IMR-90 (cell line): ENCODE data around the gene PTX4. TPM values are rescaled to one million over a fixed set of nuclear protein-coding genes. Genes with fewer than 3 reads are reported as not detected.

Experiments
- ATAC-seq: fragments of 200-7000 bp; cut with Tn5 transposase; 2 replicates; pipeline ENCODE4 v1.9.1; 2020; ENCODE audit warnings: low read depth, mild to moderate bottlenecking, moderate library complexity
- BruUV-seq: library from RNA; stranded (reverse); fragments of 400-500 nt; replicated peaks from 2 replicates; lab custom pipeline; 2021; lab: Mats Ljungman, UMichigan
- CTCF ChIA-PET: fragments of 300-600 bp; formaldehyde crosslinking; extraction: SDS; loops from one replicate; lab custom pipeline; 2021; ENCODE audit warnings: antibody characterized with exemption; lab: Yijun Ruan, JAX
- POLR2A ChIA-PET: fragments of 300-600 bp; sonication (Branson Sonifier 250); formaldehyde crosslinking; loops from one replicate; lab custom pipeline; 2022; ENCODE audit warnings: antibody characterized with exemption; ENCODE audit not compliant: unreplicated experiment; lab: Charles Lee
- DNase-seq: peaks from one replicate; pipeline ENCODE4 v3.0.0; 2013
- H2AFZ ChIP-seq: replicated peaks from 2 replicates; pipeline ENCODE3; 2013; ENCODE audit warnings: low read length, mild to moderate bottlenecking; ENCODE audit not compliant: poor library complexity
- H2AK5ac ChIP-seq: 2 replicates; pipeline ENCODE4 v1.6.1; 2013; ENCODE audit warnings: low read depth, low read length, inconsistent platforms
- H2AK9ac ChIP-seq: replicated peaks from 2 replicates; pipeline ENCODE3; 2013; ENCODE audit warnings: mild to moderate bottlenecking, low read depth, low read length, moderate library complexity; ENCODE audit not compliant: poor library complexity
- H2BK120ac ChIP-seq: 2 replicates; pipeline ENCODE4 v1.6.1; 2013; ENCODE audit warnings: low read depth, low read length, inconsistent platforms
- H2BK15ac ChIP-seq: 3 replicates; pipeline ENCODE4 v1.6.1; 2013; ENCODE audit warnings: low read depth, low read length, inconsistent platforms
- H2BK20ac ChIP-seq: 2 replicates; pipeline ENCODE4 v1.6.1; 2013; ENCODE audit warnings: low read depth, mild to moderate bottlenecking, inconsistent platforms, low read length, moderate library complexity
- H2BK5ac ChIP-seq: 2 replicates; pipeline ENCODE4 v1.6.1; 2013; ENCODE audit warnings: mild to moderate bottlenecking, low read depth, low read length, inconsistent platforms; ENCODE audit not compliant: poor library complexity, severe bottlenecking
- H3K14ac ChIP-seq: replicated peaks from 2 replicates; pipeline ENCODE4 v1.6.1; 2013; ENCODE audit warnings: low read depth, low read length, inconsistent platforms
- H3K18ac ChIP-seq: 2 replicates; pipeline ENCODE4 v1.6.1; 2013; ENCODE audit warnings: low read depth, low read length, control low read depth
- H3K23ac ChIP-seq: 2 replicates; pipeline ENCODE4 v1.6.1; 2013; ENCODE audit warnings: low read depth, low read length, inconsistent platforms
- H3K27ac ChIP-seq: 2 replicates; pipeline ENCODE4 v1.5.1; 2013; ENCODE audit warnings: mild to moderate bottlenecking, control low read depth, low read length; ENCODE audit not compliant: insufficient read depth
- H3K27me3 ChIP-seq: 2 replicates; pipeline ENCODE4 v1.6.1; 2013; ENCODE audit warnings: low read length; ENCODE audit not compliant: control insufficient read depth, insufficient read depth
- H3K36me3 ChIP-seq: 2 replicates; pipeline ENCODE4 v1.6.1; 2013; ENCODE audit warnings: low read length, mixed read lengths; ENCODE audit not compliant: control insufficient read depth, insufficient read depth
- H3K4ac ChIP-seq: 2 replicates; pipeline ENCODE4 v1.6.1; 2013; ENCODE audit warnings: low read depth, low read length, inconsistent platforms
- H3K4me1 ChIP-seq: 2 replicates; pipeline ENCODE4 v1.6.1; 2013; ENCODE audit warnings: low read length, mixed read lengths; ENCODE audit not compliant: control insufficient read depth, insufficient read depth
- H3K4me2 ChIP-seq: 2 replicates; pipeline ENCODE4 v1.6.1; 2013; ENCODE audit warnings: low read depth, mild to moderate bottlenecking, control low read depth, low read length, moderate library complexity
- H3K4me3 ChIP-seq: 2 replicates; pipeline ENCODE4 v1.5.1; 2013; ENCODE audit warnings: low read depth, mild to moderate bottlenecking, control low read depth, low read length, moderate library complexity; ENCODE audit not compliant: insufficient read depth
- H3K56ac ChIP-seq: 2 replicates; pipeline ENCODE4 v1.6.1; 2013; ENCODE audit warnings: low read length, inconsistent platforms; ENCODE audit not compliant: insufficient read depth; ENCODE audit errors: extremely low read depth
- H3K79me1 ChIP-seq, 2 experiments: 2 replicates each; pipeline ENCODE4 v1.6.1; 2013; ENCODE audit warnings: low read length in 2 of 2, inconsistent platforms in 1 of 2, low read depth in 1 of 2
- H3K9ac ChIP-seq: 2 replicates; pipeline ENCODE4 v1.6.1; 2013; ENCODE audit warnings: low read depth, low read length, control low read depth
- H3K9me1 ChIP-seq: 2 replicates; pipeline ENCODE4 v1.6.1; 2013; ENCODE audit warnings: low read length, inconsistent platforms; ENCODE audit not compliant: insufficient read depth
- H3K9me3 ChIP-seq: 2 replicates; pipeline ENCODE4 v1.6.1; 2013; ENCODE audit warnings: low read length; ENCODE audit not compliant: control insufficient read depth, insufficient read depth
- H4K20me1 ChIP-seq: 2 replicates; pipeline ENCODE4 v1.6.1; 2013; ENCODE audit warnings: low read length, inconsistent platforms; ENCODE audit not compliant: insufficient read depth
- H4K5ac ChIP-seq: 2 replicates; pipeline ENCODE4 v1.6.1; 2013; ENCODE audit warnings: mild to moderate bottlenecking, low read depth, low read length, control low read depth
- H4K8ac ChIP-seq, 2 experiments: 2 replicates each; pipeline ENCODE4 v1.6.1; 2013; ENCODE audit warnings: low read depth in 2 of 2, low read length in 2 of 2, control low read depth in 1 of 2, inconsistent platforms in 1 of 2
- H4K91ac ChIP-seq: 2 replicates; pipeline ENCODE4 v1.6.1; 2013; ENCODE audit warnings: low read depth, low read length, inconsistent platforms; ENCODE audit not compliant: insufficient read depth
- BHLHE40 ChIP-seq: fragments of 150-350 bp; IDR thresholded peaks from 2 replicates; pipeline ENCODE4 v1.6.1; 2016; ENCODE audit warnings: mild to moderate bottlenecking, low read depth, low read length
- CEBPB ChIP-seq: IDR thresholded peaks from 2 replicates; pipeline ENCODE4 v1.6.1; 2012; ENCODE audit warnings: low read depth, low read length, improper control_type of control experiment
- CHD1 ChIP-seq: IDR thresholded peaks from 2 replicates; pipeline ENCODE4 v1.6.1; 2012; ENCODE audit warnings: low read depth, low read length, improper control_type of control experiment
- FOS ChIP-seq: fragments of 150-350 bp; IDR thresholded peaks from 2 replicates; pipeline ENCODE4 v1.6.1; 2016; ENCODE audit warnings: low read depth, low read length
- MAFK ChIP-seq: IDR thresholded peaks from 2 replicates; pipeline ENCODE4 v1.6.1; 2012; ENCODE audit warnings: low read depth, low read length, improper control_type of control experiment
- MAZ ChIP-seq: IDR thresholded peaks from 2 replicates; pipeline ENCODE4 v1.6.1; 2012; ENCODE audit warnings: low read depth, mild to moderate bottlenecking, low read length, improper control_type of control experiment, moderate library complexity, borderline replicate concordance
- MXI1 ChIP-seq: IDR thresholded peaks from 2 replicates; pipeline ENCODE4 v1.6.1; 2012; ENCODE audit warnings: low read depth, mild to moderate bottlenecking, low read length, moderate library complexity, borderline replicate concordance
- NFE2L2 ChIP-seq: fragments of 150-350 bp; IDR thresholded peaks from 2 replicates; pipeline ENCODE4 v1.6.1; 2016; ENCODE audit warnings: low read depth, mild to moderate bottlenecking, low read length
- POLR2A ChIP-seq: IDR thresholded peaks from 2 replicates; pipeline ENCODE4 v1.6.1; 2012; ENCODE audit warnings: mild to moderate bottlenecking, low read depth, low read length
- RAD21 ChIP-seq: IDR thresholded peaks from 2 replicates; pipeline ENCODE4 v1.6.1; 2012; ENCODE audit warnings: low read length, improper control_type of control experiment
- RCOR1 ChIP-seq: IDR thresholded peaks from 2 replicates; pipeline ENCODE4 v1.6.1; 2012; ENCODE audit warnings: mild to moderate bottlenecking, low read length, improper control_type of control experiment; ENCODE audit not compliant: insufficient replicate concordance
- RFX5 ChIP-seq: IDR thresholded peaks from 2 replicates; pipeline ENCODE4 v1.8.0; 2012; ENCODE audit warnings: low read depth, mild to moderate bottlenecking, low read length, moderate library complexity
- SMC3 ChIP-seq: fragments of 150-350 bp; IDR thresholded peaks from 2 replicates; pipeline ENCODE4 v1.6.1; 2016; ENCODE audit warnings: low read depth, mild to moderate bottlenecking, antibody characterized with exemption, low read length, moderate library complexity
- WGBS, 2 experiments: methylation state at CpG; one replicate each; pipeline versions ENCODE4 v1.1.5 to v1.1.7; 2013; ENCODE audit warnings: missing lambda C conversion rate in 2 of 2; ENCODE audit not compliant: insufficient read length in 1 of 2; ENCODE audit errors: extremely low coverage in 2 of 2; 5-methylcytosine and 5-hydroxymethylcytosine counted together
- dilution Hi-C: fragments of 300-500 bp; cut with HindIII; formaldehyde crosslinking; loops from one replicate; pipeline ENCODE4 v1.14.3; 2018; ENCODE audit warnings: low sequenced_read_pairs; ENCODE audit not compliant: unreplicated experiment
- in situ Hi-C: fragments of 300-500 bp; cut with MboI; formaldehyde crosslinking; loops from 3 replicates; pipeline ENCODE4 v1.14.3; 2019; ENCODE audit warnings: low sequenced_read_pairs, inconsistent platforms, mixed read lengths
- intact Hi-C: fragments of 100-400 bp; cut with micrococcal nuclease; formaldehyde crosslinking; loops from 2 replicates; pipeline ENCODE4 v1.10.0; 2022
- polyA plus RNA-seq, 3 experiments: library from polyadenylated mRNA; depleted of rRNA; stranded (reverse); fragments of >200 nt; gene quantifications; 2 replicates each; pipeline ENCODE4 v1.2.3, GENCODE V29; 2012; ENCODE audit warnings: low replicate concordance in 1 of 3
- total RNA-seq: library from RNA; depleted of rRNA; stranded (reverse); fragments of >200 nt; gene quantifications from 2 replicates; pipeline ENCODE4 v1.2.3, GENCODE V29; 2012
- TF ChIP-seq, protein P1 (sequence below): fragments of 150-350 bp; IDR thresholded peaks from 2 replicates; pipeline ENCODE4 v1.6.1; 2017; ENCODE audit warnings: mild to moderate bottlenecking, antibody characterized with exemption, low read length, low read depth
- TF ChIP-seq, protein P2 (sequence below): fragments of 150-350 bp; IDR thresholded peaks from 2 replicates; pipeline ENCODE4 v1.6.1; 2016; ENCODE audit warnings: low read depth, mild to moderate bottlenecking, low read length, moderate library complexity, borderline replicate concordance
- TF ChIP-seq, protein P3 (sequence below): conservative IDR thresholded peaks from 2 replicates; pipeline ENCODE4 v1.5.1; 2012; ENCODE audit warnings: mild to moderate bottlenecking, low read depth, low read length, improper control_type of control experiment

PTX4 gene
- total and polyA plus RNA-seq, 2 of the 4 experiments (the other 2 are of a cell fraction): 0.07 TPM; not detected in 1

DNA sequence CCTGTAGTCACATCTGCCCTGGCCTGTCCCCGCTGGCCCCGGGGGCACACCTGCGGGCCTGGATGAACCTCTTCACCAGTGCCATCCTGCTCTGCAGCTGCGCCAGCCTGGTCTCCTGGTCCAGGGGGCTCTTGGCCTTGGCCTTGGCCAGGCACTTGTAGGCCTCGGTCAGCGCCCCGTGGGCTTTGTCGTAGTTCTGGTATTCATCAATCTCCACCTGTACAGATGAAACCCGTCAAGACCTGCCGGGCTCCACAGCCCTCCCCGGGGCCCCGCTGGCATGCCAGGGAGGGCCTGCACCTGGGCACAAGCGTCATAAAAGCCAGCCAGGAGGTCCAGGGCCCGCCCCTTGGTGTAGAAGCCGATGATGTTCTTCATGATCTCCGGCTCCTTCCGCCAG lies 31.1 kb upstream of the PTX4 start:
- H3K14ac ChIP-seq: no peak overlapping the region
- ATAC-seq: no peak
- H2BK20ac ChIP-seq: no peak overlapping the region
- no peak overlapping the region for H4K5ac ChIP-seq
- DNase-seq: no peak
- H4K91ac ChIP-seq: no peak overlapping the region
- H3K18ac ChIP-seq: no peak overlapping the region
- no peak overlapping the region for H2AK9ac ChIP-seq
- no peak overlapping the region for H3K23ac ChIP-seq
- ChIA-PET POLR2A (no interaction called here), CTCF (no interaction called here)
- H3K9ac ChIP-seq: no peak overlapping the region
- dilution Hi-C loops (no loop called here), intact Hi-C loops (no loop called here), in situ Hi-C loops (no loop called here)
- H2AK5ac ChIP-seq: no peak overlapping the region
- no peaks in the 10 kb centered on the region for H4K20me1 ChIP-seq
- H3K36me3 ChIP-seq: peaks cover 12% of the 10 kb centered on the region
- H3K27ac ChIP-seq: no peak overlapping the region
- no TSS peak for BruUV-seq
- no peak overlapping the region for H4K8ac ChIP-seq
- H2BK120ac ChIP-seq: no peak overlapping the region
- no peak overlapping the region for H2AFZ ChIP-seq
- H3K27me3 ChIP-seq: no peaks in the 10 kb centered on the region
- no peak overlapping the region for H2BK5ac ChIP-seq
- H3K9me3 ChIP-seq: no peaks in the 10 kb centered on the region
- H3K56ac ChIP-seq: no peak overlapping the region
- H3K4me2 ChIP-seq: no peak overlapping the region
- H3K79me1 ChIP-seq: no peaks in the 10 kb centered on the region
- H3K4me3 ChIP-seq: no peak overlapping the region
- H2BK15ac ChIP-seq: no peak overlapping the region
- H3K9me1 ChIP-seq: no peaks in the 10 kb centered on the region
- 93% methylated on average over 11 of the region's 17 CpGs; no CpG with 5 or more reads in 1 of the 2 experiments for WGBS, 2 experiments
- TF ChIP-seq RAD21 (no peak), BHLHE40 (no peak), POLR2A (no peak), RCOR1 (no peak), CHD1 (no peak), MAZ (no peak), CEBPB (no peak), FOS (no peak), NFE2L2 (no peak), MXI1 (no peak), RFX5 (no peak), MAFK (no peak), SMC3 (no peak)
- TF ChIP-seq, protein P1, sequence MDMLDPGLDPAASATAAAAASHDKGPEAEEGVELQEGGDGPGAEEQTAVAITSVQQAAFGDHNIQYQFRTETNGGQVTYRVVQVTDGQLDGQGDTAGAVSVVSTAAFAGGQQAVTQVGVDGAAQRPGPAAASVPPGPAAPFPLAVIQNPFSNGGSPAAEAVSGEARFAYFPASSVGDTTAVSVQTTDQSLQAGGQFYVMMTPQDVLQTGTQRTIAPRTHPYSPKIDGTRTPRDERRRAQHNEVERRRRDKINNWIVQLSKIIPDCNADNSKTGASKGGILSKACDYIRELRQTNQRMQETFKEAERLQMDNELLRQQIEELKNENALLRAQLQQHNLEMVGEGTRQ: no peak
- TF ChIP-seq, protein P2, sequence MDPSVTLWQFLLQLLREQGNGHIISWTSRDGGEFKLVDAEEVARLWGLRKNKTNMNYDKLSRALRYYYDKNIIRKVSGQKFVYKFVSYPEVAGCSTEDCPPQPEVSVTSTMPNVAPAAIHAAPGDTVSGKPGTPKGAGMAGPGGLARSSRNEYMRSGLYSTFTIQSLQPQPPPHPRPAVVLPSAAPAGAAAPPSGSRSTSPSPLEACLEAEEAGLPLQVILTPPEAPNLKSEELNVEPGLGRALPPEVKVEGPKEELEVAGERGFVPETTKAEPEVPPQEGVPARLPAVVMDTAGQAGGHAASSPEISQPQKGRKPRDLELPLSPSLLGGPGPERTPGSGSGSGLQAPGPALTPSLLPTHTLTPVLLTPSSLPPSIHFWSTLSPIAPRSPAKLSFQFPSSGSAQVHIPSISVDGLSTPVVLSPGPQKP: no peak
- TF ChIP-seq, protein P3, sequence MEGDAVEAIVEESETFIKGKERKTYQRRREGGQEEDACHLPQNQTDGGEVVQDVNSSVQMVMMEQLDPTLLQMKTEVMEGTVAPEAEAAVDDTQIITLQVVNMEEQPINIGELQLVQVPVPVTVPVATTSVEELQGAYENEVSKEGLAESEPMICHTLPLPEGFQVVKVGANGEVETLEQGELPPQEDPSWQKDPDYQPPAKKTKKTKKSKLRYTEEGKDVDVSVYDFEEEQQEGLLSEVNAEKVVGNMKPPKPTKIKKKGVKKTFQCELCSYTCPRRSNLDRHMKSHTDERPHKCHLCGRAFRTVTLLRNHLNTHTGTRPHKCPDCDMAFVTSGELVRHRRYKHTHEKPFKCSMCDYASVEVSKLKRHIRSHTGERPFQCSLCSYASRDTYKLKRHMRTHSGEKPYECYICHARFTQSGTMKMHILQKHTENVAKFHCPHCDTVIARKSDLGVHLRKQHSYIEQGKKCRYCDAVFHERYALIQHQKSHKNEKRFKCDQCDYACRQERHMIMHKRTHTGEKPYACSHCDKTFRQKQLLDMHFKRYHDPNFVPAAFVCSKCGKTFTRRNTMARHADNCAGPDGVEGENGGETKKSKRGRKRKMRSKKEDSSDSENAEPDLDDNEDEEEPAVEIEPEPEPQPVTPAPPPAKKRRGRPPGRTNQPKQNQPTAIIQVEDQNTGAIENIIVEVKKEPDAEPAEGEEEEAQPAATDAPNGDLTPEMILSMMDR: no peak
- H3K4me1 ChIP-seq: no peaks in the 10 kb centered on the region
- no peak overlapping the region for H3K4ac ChIP-seq
